HepG2 (cell line): ENCODE measurements around the gene PTGR3. TPM values are rescaled to one million over a fixed set of nuclear protein-coding genes. Genes with fewer than 3 reads are reported as not detected.

Source experiments
- AKAP8 ChIP-seq: sonication (generic); formaldehyde crosslinking; IDR thresholded peaks from 2 replicates; pipeline ENCODE4 v1.5.1; 2020; ENCODE audit warnings: mild to moderate bottlenecking, missing genetic modification reagents
- CCDC6 ChIP-seq: sonication (generic); formaldehyde crosslinking; IDR thresholded peaks from 2 replicates; pipeline ENCODE4 v1.8.1; 2022; ENCODE audit warnings: mild to moderate bottlenecking, missing genetic modification reagents, moderate library complexity
- ERF ChIP-seq: IDR thresholded peaks from 2 replicates; pipeline ENCODE4 v1.6.1; 2018; ENCODE audit warnings: missing biosample characterization, missing genetic modification reagents
- GMEB1 ChIP-seq: sonication (generic); formaldehyde crosslinking; IDR thresholded peaks from 2 replicates; pipeline ENCODE4 v1.5.1; 2020; ENCODE audit warnings: missing genetic modification reagents, mild to moderate bottlenecking, borderline replicate concordance
- HMG20A ChIP-seq: IDR thresholded peaks from 2 replicates; pipeline ENCODE4 v1.6.1; 2016; ENCODE audit warnings: borderline replicate concordance
- HOXD1 ChIP-seq: sonication (generic); formaldehyde crosslinking; IDR thresholded peaks from 2 replicates; pipeline ENCODE4 v1.5.0; 2020; ENCODE audit warnings: missing genetic modification reagents
- KDM2A ChIP-seq: sonication (generic); formaldehyde crosslinking; IDR thresholded peaks from 2 replicates; pipeline ENCODE4 v1.4.0; 2020; ENCODE audit warnings: low read depth, missing genetic modification reagents, borderline replicate concordance
- KLF13 ChIP-seq: sonication (generic); formaldehyde crosslinking; IDR thresholded peaks from 2 replicates; pipeline ENCODE4 v1.4.0; 2020; ENCODE audit warnings: mild to moderate bottlenecking, missing genetic modification reagents
- MBNL3 ChIP-seq: fragments of 250-450 bp; sonication (Bioruptor Pico); conservative IDR thresholded peaks from 2 replicates; pipeline ENCODE4 v1.8.0; 2022; ENCODE audit warnings: mild to moderate bottlenecking, inconsistent platforms
- MED13 ChIP-seq: sonication (generic); formaldehyde crosslinking; IDR thresholded peaks from 2 replicates; pipeline ENCODE4 v1.5.0; 2020; ENCODE audit warnings: missing genetic modification reagents
- PHF5A ChIP-seq: IDR thresholded peaks from one replicate; pipeline ENCODE4 v1.6.1; 2018; ENCODE audit warnings: low read depth, missing genetic modification reagents; ENCODE audit not compliant: unreplicated experiment
- PRDM10 ChIP-seq: sonication (generic); formaldehyde crosslinking; IDR thresholded peaks from 2 replicates; pipeline ENCODE4 v1.4.0; 2020; ENCODE audit warnings: low read depth, missing genetic modification reagents
- SRF ChIP-seq: IDR thresholded peaks from 2 replicates; pipeline ENCODE4 v1.6.1; 2011; ENCODE audit warnings: mild to moderate bottlenecking, low read depth, low read length, moderate library complexity
- ZBTB39 ChIP-seq: sonication (generic); formaldehyde crosslinking; IDR thresholded peaks from 2 replicates; pipeline ENCODE4 v1.5.0; 2020; ENCODE audit warnings: missing genetic modification reagents
- ZFP36 ChIP-seq: fragments of 150-350 bp; IDR thresholded peaks from 2 replicates; pipeline ENCODE4 v1.6.1; 2018; ENCODE audit warnings: borderline replicate concordance, low read length, low read depth; ENCODE audit not compliant: partially characterized antibody
- ZFP82 ChIP-seq: sonication (generic); formaldehyde crosslinking; IDR thresholded peaks from 2 replicates; pipeline ENCODE4 v1.5.1; 2020; ENCODE audit warnings: mild to moderate bottlenecking, missing genetic modification reagents, borderline replicate concordance
- ZNF20 ChIP-seq: sonication (generic); formaldehyde crosslinking; IDR thresholded peaks from 2 replicates; pipeline ENCODE4 v1.4.0; 2020; ENCODE audit warnings: mild to moderate bottlenecking, moderate library complexity, missing genetic modification reagents
- ZNF292 ChIP-seq: sonication (generic); formaldehyde crosslinking; IDR thresholded peaks from 2 replicates; pipeline ENCODE4 v1.8.1; 2022; ENCODE audit warnings: mild to moderate bottlenecking, low read depth, missing genetic modification reagents, borderline replicate concordance
- ZNF335 ChIP-seq: sonication (generic); formaldehyde crosslinking; IDR thresholded peaks from 2 replicates; pipeline ENCODE4 v1.4.0; 2020; ENCODE audit warnings: missing genetic modification reagents
- ZNF574 ChIP-seq: sonication (generic); formaldehyde crosslinking; IDR thresholded peaks from 2 replicates; pipeline ENCODE4 v1.4.0; 2020; ENCODE audit warnings: missing genetic modification reagents
- polyA plus RNA-seq, 8 experiments: library from polyadenylated mRNA; depleted of rRNA in 3 of 8; stranded (reverse) in 7 of 8; unstranded in 1 of 8; fragments of >200 nt; fragmentation: Illumina TruSeq in 4 of 8; extraction: Trizol in 4 of 8; gene quantifications; 2 replicates each; pipeline versions ENCODE4 v1.2.1 to v1.2.3, GENCODE V29; 2011 to 2016; ENCODE audit warnings: low read depth in 4 of 8, missing spikeins in 1 of 8, mixed read lengths in 1 of 8; ENCODE audit not compliant: insufficient read depth in 1 of 8
- total RNA-seq, 5 experiments: library from RNA; depleted of rRNA; stranded (reverse); fragments of >200 nt; fragmentation: Illumina TruSeq; extraction: Trizol; gene quantifications; 2 replicates each; pipeline ENCODE4 v1.2.3, GENCODE V29; 2016; ENCODE audit warnings: low read depth in 1 of 5

The PTGR3 gene
- total and polyA plus RNA-seq, 2 of the 13 experiments (the other 11 are each of a cell fraction or from before 2014, with no cell fraction given): 11.5 to 25.3 TPM

GRCh38 chr18:75211953-75212750, 3.2 kb upstream of the PTGR3 start (continued):
- TF ChIP-seq ERF (CRISPR knock-in tag): no peak
- TF ChIP-seq ZFP82 (CRISPR knock-in tag): no peak
- TF ChIP-seq ZBTB39 (CRISPR knock-in tag): no peak
- TF ChIP-seq HMG20A (CRISPR knock-in tag): no peak
- TF ChIP-seq ZNF292 (CRISPR knock-in tag): no peak
- TF ChIP-seq PHF5A (CRISPR knock-in tag): no peak
- TF ChIP-seq MBNL3 (CRISPR knock-in tag): no peak
- TF ChIP-seq PRDM10 (CRISPR knock-in tag): no peak
- no peak for TF ChIP-seq AKAP8 (CRISPR knock-in tag)
- no peak for TF ChIP-seq MED13 (CRISPR knock-in tag)
- no peak for TF ChIP-seq ZNF335
- TF ChIP-seq ZNF20 (CRISPR knock-in tag): no peak
- TF ChIP-seq CCDC6: no peak
- TF ChIP-seq GMEB1 (CRISPR knock-in tag): no peak
- TF ChIP-seq ZFP36: no peak
- no peak for TF ChIP-seq KLF13 (CRISPR knock-in tag)
- no peak for TF ChIP-seq SRF
- TF ChIP-seq HOXD1 (CRISPR knock-in tag): peak; percentile 93
- TF ChIP-seq ZNF574 (CRISPR knock-in tag): peak; percentile 17; the same call in 1 of the 2 replicates
- peak; percentile 40; the same call in 1 of the 2 replicates for TF ChIP-seq KDM2A (CRISPR knock-in tag)
